GM10248 (cell line): Measurements from ENCODE around the gene LARP1.
"Not testable (repeated sequence)": the region's sequence is repeated elsewhere in the genome, so short reads cannot be mapped to it uniquely, and the experiment has no call there.

Experiments used
- CTCF ChIA-PET: fragments of 300-600 bp; sonication (Branson Sonifier 250); formaldehyde crosslinking; extraction: SDS; loops from one replicate; lab custom pipeline; 2021; ENCODE audit warnings: antibody characterized with exemption; lab: Yijun Ruan, JAX
- POLR2A ChIA-PET: fragments of 350-650 bp; sonication (Branson Sonifier 250); formaldehyde crosslinking; extraction: SDS; loops from one replicate; lab custom pipeline; 2020; ENCODE audit warnings: antibody characterized with exemption; lab: Yijun Ruan, JAX
- DNase-seq: peaks from one replicate; pipeline ENCODE4 v3.0.0; 2012; ENCODE audit errors: extremely low spot score
- TF ChIP-seq, protein P1 (sequence below): IDR thresholded peaks from 2 replicates; pipeline ENCODE4 v1.5.1; 2012; ENCODE audit warnings: mild to moderate bottlenecking, low read depth; ENCODE audit errors: extremely low read depth, missing control alignments, control extremely low read depth

Gene LARP1

DNA sequence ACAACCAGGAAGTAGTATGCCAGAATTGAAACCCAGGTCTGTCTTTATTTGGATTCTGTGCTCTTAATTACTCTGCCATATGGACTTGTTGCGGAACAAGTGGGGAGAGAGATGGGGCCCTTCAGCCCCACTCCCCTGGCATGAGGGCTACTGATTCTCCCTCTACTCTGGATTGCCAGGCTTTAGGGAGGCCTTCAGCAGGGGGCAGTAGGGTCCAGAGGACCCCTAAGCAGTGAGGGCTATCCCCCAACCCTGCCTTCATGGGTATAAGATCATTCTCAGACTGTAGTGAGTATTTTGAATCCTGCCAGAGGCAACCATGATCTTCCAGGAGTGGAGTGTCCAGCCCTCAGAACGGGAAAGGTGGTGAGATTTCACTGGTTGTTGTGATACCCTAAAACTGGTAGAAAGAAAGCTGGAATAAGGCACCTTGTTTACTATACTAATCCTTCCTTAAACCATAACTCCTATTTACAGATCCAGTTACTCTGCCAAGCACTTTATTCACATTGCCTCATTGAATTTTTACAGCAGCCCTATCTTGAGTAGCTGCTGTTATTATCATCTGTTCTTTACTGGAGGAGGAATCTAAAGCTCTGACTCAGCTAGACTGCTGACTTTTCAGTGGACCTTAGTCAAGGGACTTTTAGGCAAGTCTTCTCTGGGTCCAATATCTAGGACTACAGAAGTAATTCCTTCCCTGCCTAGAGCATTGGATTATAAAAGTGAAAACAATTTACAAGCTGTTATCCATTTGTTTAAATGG is 31.3 kb upstream of the LARP1 start:
- ChIA-PET POLR2A (interaction anchor here (0.7 kb wide), 1 partner anchor 143 kb away, joined by 3 read pairs; no protein-coding TSS in a partner anchor), CTCF (interaction anchor here (0.9 to 1.0 kb wide), 2 partner anchors 10 to 13 kb away, joined by 3 to 6 read pairs; no protein-coding TSS in a partner anchor)
- DNase-seq, result no peak
- TF ChIP-seq, protein P1, sequence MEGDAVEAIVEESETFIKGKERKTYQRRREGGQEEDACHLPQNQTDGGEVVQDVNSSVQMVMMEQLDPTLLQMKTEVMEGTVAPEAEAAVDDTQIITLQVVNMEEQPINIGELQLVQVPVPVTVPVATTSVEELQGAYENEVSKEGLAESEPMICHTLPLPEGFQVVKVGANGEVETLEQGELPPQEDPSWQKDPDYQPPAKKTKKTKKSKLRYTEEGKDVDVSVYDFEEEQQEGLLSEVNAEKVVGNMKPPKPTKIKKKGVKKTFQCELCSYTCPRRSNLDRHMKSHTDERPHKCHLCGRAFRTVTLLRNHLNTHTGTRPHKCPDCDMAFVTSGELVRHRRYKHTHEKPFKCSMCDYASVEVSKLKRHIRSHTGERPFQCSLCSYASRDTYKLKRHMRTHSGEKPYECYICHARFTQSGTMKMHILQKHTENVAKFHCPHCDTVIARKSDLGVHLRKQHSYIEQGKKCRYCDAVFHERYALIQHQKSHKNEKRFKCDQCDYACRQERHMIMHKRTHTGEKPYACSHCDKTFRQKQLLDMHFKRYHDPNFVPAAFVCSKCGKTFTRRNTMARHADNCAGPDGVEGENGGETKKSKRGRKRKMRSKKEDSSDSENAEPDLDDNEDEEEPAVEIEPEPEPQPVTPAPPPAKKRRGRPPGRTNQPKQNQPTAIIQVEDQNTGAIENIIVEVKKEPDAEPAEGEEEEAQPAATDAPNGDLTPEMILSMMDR, result no peak

DNA sequence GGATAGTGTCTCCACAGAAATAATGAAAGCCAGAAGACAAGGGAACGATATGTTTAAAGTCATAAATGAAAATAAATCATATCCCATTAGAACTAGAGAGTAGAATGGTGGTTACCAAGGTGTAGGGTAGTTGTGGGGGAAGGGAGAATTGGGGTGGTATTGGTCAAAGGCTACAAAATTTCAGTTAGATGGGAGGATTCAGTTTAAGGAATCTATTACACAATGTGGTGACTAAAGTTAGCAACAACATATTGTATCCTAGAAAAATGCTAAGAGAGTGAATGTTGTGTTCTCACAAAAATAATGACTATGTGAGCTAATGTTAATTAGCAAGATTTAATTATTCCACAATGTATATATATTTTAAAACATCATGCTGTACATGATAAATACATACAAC is 27.8 kb upstream of the LARP1 start:
- DNase-seq, result no peak
- TF ChIP-seq, protein P1, result no peak
- ChIA-PET POLR2A (no interaction called here), CTCF (no interaction called here)

DNA sequence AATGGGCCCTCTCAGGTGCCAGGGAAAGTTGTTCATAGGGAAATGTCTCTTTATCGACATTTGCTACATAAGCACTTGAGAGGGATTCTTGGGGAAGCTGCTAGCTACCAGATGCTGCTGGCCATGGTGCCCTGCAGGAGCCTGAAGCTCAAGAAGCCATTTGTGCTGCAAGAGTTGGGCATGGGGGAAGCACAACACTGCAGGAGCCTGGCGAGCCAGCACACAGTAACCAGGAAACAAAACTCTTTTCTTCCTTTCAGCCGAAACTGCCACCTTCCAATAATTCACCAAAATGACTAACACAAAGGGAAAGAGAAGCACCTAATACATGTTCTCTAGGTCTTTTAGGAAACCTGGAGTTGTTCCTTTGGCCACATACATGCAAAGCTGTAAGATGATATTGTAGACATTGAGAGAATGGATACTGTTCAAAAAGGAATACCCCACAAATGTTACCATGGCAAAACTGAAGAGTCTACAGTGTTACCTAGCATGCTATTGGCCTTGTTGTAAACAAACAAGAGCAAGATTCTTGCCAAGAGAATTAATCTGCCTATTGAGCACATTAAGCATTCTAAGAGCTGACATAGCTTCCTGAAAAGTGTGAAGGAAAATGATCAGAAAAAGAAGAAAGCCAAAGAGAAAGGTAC is 26.1 kb upstream of the LARP1 start:
- ChIA-PET CTCF (interaction anchor here (1.2 to 1.3 kb wide), 3 partner anchors 9 to 36 kb away, joined by 3 to 4 read pairs (median 3); no protein-coding TSS in a partner anchor), POLR2A (no interaction called here)
- TF ChIP-seq, protein P1, result no peak
- DNase-seq, result no peak

DNA sequence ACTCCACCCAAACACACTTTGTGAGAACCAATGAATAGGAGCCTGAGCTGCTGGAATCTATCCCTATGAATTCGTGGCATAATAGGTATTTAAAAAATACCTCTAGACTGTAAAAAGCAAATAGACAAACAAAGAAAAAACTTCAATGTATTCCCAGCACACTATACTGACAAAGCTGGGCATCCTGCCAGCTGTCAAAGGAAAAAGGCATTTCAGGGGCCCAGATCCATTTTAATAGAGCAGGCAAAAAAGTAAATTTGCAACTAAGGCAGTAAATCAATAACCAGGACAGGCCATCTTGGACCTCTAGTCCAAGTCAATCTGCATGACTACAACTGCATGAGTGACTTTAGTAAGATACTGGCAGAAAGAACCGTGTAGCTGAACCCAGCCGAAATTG is 25.6 kb upstream of the LARP1 start:
- ChIA-PET POLR2A (interaction anchor here (0.6 kb wide), 1 partner anchor 139 kb away, joined by 3 read pairs; no protein-coding TSS in a partner anchor), CTCF (interaction anchor here (1.2 kb wide), 2 partner anchors 20 to 37 kb away, joined by 3 read pairs; no protein-coding TSS in a partner anchor)
- DNase-seq, result no peak
- TF ChIP-seq, protein P1, result no peak

DNA sequence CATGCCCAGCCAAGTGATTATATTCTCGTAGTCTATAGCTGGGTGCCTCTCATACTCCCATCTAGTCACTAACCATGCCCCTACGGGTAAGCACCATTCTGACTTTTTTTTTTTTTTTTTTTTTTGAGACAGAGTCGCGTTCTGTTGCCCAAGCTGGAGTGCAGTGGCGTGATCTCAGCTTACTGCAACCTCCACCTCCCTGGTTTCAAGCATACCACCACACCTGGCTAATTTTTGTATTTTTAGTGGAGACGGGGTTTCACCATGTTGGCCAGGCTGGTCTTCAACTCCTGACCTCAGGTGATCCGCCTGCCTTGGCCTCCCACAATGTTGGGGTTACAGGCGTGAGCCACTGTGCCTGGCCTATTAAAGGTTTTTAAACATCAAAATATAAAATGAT is 24.4 kb upstream of the LARP1 start:
- CTCF ChIA-PET, result interaction anchor here (1.3 kb wide), 1 partner anchor 9 kb away, joined by 3 read pairs; no protein-coding TSS in a partner anchor
- DNase-seq, POLR2A ChIA-PET: not testable (repeated sequence)

DNA sequence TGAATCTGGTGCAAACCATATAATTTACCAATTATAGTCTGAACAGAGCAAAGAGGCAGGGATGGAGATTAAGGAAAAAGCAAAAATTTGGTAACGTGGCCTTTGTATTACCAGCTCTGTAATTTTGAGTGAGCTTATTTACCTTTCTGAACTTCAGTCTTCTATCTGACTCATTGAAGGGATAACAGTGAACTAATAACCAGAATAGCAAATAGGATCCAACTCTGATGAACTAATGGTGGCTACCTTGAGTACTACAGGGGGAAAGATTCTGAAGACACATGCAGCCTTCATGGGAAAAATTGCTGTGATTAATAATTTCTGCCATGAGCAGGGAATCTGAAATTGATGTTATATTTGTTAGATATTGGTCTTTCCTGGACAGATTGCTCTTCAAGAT is 23.0 kb upstream of the LARP1 start:
- no peak for DNase-seq
- TF ChIP-seq, protein P1, result no peak
- CTCF ChIA-PET, result interaction anchor here (1.1 to 1.3 kb wide), 2 partner anchors 8 to 17 kb away, joined by 3 read pairs; no protein-coding TSS in a partner anchor
- POLR2A ChIA-PET, result no interaction called here
